Renal cortical epithelial cell (primary cell): ENCODE results near the gene PIK3AP1. TPM values are rescaled to one million over a fixed set of nuclear protein-coding genes. Genes with fewer than 3 reads are reported as not detected.
A peak's percentile ranks its signal among the peaks of the same experiment; 100 is the strongest.
"Not testable (repeated sequence)": the region's sequence is repeated elsewhere in the genome, so short reads cannot be mapped to it uniquely, and the experiment has no call there.

Experiments used
- DNase-seq: peaks from one replicate; pipeline ENCODE4 v3.0.0-alpha.2; 2011; ENCODE audit warnings: low read depth
- total RNA-seq: library from RNA; depleted of rRNA; stranded (reverse); fragments of >200 nt; gene quantifications from 2 replicates; pipeline ENCODE4 v1.2.3, GENCODE V29; 2014

PIK3AP1 gene
- total RNA-seq, 1 donor from 2014 or later: 5.4 TPM

DNA sequence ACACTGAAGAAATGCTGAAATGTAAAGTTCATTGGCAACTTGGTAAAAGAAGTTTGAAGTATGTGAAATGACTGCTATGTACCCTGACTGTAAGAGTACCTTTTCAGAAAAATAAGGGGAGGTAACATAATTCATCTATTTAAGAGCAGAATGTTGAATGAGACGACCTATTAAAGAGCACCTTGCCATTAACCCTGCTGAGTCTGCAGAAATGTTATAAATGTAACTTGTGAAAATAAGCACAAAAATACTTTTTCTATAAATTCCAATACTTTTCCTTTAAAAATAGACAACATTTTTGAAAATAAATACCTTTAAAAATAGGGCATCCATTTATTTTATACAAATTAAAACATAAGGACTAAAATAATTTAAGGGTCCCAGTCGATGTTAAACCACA is 141.2 kb downstream of the PIK3AP1 start:
- no peak for DNase-seq

GRCh38 chr10:96578633-96579032 is 141.7 kb downstream of the PIK3AP1 start:
- peak; percentile 43 for DNase-seq

DNA sequence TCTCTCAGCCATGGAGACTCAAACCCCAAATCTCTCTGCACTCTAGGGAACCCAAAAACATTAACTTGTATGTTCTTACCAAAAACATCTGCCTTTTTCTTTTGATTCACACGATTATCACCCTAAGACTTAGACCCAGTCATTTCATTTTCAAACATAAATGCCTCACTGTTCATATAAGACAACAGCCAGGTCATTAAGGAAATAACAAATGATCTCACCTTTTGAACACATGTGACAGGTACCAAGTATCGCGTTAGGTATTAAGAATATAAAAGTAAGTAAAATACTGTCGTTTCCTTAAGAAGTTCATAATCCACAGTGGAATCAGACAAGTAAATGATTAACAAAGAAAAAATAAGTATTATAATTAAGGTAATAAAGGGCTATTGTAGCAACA is 142.3 kb downstream of the PIK3AP1 start:
- DNase-seq: peak; percentile 42

- DNase-seq: peak; percentile 56
Observed at GRCh38 chr10:96577069-96577468, 143.2 kb downstream of the PIK3AP1 start.

- no peak for DNase-seq
Observed at GRCh38 chr10:96576277-96576980, 143.9 kb downstream of the PIK3AP1 start.

- not testable (repeated sequence) for DNase-seq
Observed at GRCh38 chr10:96574564-96574963, 145.8 kb downstream of the PIK3AP1 start.

GRCh38 chr10:96573036-96573435 is 147.3 kb downstream of the PIK3AP1 start:
- no peak for DNase-seq

GRCh38 chr10:96570983-96571964 is 149.0 kb downstream of the PIK3AP1 start:
- no peak for DNase-seq

GRCh38 chr10:96570511-96570910 is 149.8 kb downstream of the PIK3AP1 start:
- DNase-seq: no peak

DNA sequence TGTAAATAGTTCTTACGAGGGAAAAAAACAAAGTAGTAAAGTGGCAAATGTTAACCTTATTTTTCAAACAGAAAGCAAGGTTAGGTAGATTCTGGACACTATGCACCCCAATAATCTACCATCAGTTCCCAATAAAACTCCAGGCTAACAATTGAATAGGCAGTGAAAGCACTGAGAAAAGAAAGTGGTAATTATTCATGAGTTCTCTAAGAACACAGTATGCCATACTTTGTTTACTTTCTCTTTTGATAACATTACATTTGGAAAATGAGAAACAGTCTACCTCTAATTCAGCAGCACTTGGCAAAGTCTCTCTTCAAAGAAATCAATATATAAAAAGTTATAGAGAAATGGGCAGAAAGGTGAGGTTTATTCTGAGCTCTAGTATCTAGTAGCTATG is 151.9 kb downstream of the PIK3AP1 start:
- DNase-seq: no peak

DNA sequence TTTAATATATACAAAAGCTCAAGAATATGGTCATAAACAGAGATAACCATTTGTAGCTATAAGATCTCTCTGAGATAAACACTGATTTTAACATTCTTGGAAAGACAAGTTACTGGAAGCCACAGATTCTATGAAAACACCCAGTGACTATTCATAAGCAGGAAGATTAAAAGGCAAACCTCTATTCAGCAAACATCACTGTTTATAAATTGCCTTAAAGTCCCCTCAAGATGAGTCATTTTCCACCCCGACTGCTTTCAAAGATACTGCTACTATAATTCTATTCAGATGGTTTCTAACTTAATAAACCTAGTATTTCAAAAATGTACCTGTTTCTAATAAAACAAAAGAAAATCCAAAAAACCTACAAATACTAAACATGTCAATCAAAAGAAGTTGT is 154.5 kb downstream of the PIK3AP1 start:
- DNase-seq: peak; percentile 51

- no peak for DNase-seq
Observed at GRCh38 chr10:96560966-96561887, 159.1 kb downstream of the PIK3AP1 start.

DNA sequence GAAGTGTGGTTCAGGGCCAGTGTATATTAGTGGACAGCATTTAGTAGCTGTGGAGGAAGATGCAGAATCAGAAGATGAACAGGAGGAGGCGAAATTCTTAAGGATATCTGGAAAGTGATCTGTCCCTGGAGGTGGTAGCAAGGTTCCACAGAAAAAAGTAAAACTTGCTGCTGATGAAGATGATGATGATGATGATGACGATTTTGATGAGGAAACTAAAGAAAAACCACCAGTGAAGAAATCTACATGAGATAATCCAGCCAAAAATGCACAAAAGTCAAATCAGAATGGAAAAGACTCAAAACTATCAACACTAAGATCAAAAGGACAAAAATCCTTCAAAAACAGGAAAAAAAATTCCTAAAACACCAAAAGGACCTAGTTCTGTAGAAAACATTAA is 159.8 kb downstream of the PIK3AP1 start:
- no peak for DNase-seq

DNA sequence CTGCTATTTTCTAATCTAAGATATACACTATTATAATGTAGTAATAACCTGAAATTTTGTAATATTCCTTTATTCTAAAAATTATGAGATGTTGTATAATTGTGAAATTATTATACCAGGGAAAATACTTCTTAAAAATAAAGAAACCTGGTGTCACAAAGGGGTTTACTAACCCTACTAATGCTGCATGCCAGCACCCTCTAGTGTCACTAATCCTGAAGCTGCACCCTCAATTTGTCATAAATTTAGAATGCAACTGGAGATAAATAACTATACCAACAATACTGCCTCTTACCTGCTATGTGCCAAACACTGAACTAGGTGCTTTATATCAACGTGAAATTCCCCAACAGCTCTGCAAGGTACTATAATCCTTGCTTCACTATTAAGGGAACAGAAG is 164.3 kb downstream of the PIK3AP1 start:
- peak; percentile 41 for DNase-seq

GRCh38 chr10:96555330-96555729 is 165.0 kb downstream of the PIK3AP1 start:
- no peak for DNase-seq

DNA sequence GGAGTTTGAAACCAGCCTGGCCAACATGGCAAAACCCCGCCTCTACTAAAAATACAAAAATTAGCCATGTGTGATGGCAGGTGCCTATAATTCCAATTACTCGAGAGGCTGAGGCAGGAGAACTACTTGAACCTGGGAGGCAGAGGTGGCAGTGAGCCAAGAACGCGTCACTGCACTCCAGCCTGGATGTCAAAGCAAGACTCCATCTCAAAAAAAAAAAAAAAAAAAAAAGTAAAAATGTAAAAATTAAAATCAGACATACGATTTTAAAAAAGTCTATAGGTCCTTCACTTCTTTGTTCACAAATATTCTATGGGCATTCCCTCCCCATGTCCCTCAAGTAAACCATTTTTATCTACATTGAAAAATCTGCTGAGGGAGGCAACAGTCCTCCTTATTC is 171.7 kb downstream of the PIK3AP1 start:
- DNase-seq: no peak

DNA sequence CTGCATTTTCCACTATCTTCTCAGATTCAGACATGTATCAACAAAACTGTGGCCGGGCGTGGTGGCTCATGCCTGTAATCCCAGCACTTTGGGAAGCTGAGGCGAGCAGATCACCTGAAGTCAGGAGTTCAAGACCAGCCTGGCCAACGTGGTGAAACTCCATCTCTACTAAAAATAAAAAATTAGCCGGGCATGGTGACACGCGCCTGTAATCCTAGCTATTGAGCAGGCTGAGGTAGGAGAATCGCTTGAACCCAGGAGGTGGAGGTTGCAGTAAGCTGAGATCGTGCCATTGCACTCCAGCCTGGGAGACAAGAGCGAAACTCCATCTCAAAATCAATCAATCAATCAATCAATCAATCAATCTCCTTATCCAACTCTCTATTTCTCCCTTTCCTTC is 174.8 kb downstream of the PIK3AP1 start:
- DNase-seq: not testable (repeated sequence)

Other genes starting within 250 kb of the PIK3AP1 start
- 14.1 and 21.4 TPM in 2 replicates for gene TLL2, start 206.6 kb downstream of the PIK3AP1 start, total RNA-seq
- 164 and 169 TPM in 2 replicates for gene TM9SF3, start 133.5 kb downstream of the PIK3AP1 start, total RNA-seq
- 24.0 and 49.2 TPM in 2 replicates for gene LCOR, start 111.8 kb upstream of the PIK3AP1 start, total RNA-seq